H9 (cell line): Measurements from ENCODE around the gene CHORDC1. TPM values are rescaled to one million over a fixed set of nuclear protein-coding genes. Genes with fewer than 3 reads are reported as not detected.

Experiments
- DNase-seq: peaks from one replicate; pipeline ENCODE4 v3.0.0-alpha.2; 2017
- H2AFZ ChIP-seq: one replicate; pipeline ENCODE4 v1.6.1; 2013; ENCODE audit warnings: mild to moderate bottlenecking, low read length, control low read depth, moderate library complexity
- H2AK5ac ChIP-seq: 2 replicates; pipeline ENCODE4 v1.6.1; 2013; ENCODE audit warnings: low read length, control low read depth, mixed read lengths; ENCODE audit not compliant: insufficient read length
- H2BK120ac ChIP-seq: one replicate; pipeline ENCODE4 v1.6.1; 2013; ENCODE audit warnings: low read depth, mild to moderate bottlenecking, low read length, control low read depth, inconsistent platforms; ENCODE audit not compliant: poor library complexity, severe bottlenecking
- H2BK12ac ChIP-seq: 2 replicates; pipeline ENCODE4 v1.6.1; 2013; ENCODE audit warnings: low read length, control low read depth, mixed read lengths, low read depth; ENCODE audit not compliant: insufficient read length
- H2BK15ac ChIP-seq: 2 replicates; pipeline ENCODE4 v1.6.1; 2013; ENCODE audit warnings: low read depth, low read length, control low read depth
- H2BK20ac ChIP-seq: one replicate; pipeline ENCODE4 v1.6.1; 2013; ENCODE audit warnings: low read depth, mild to moderate bottlenecking, low read length, control low read depth, inconsistent platforms; ENCODE audit not compliant: poor library complexity, severe bottlenecking
- H2BK5ac ChIP-seq: 2 replicates; pipeline ENCODE4 v1.6.1; 2013; ENCODE audit warnings: low read length, control low read depth, mixed read lengths; ENCODE audit not compliant: insufficient read length
- H3K14ac ChIP-seq: 2 replicates; pipeline ENCODE4 v1.6.1; 2013; ENCODE audit warnings: low read length, control low read depth; ENCODE audit not compliant: insufficient read depth
- H3K18ac ChIP-seq: 2 replicates; pipeline ENCODE4 v1.6.1; 2013; ENCODE audit warnings: low read depth, mild to moderate bottlenecking, mixed read lengths, low read length, control low read depth; ENCODE audit not compliant: insufficient read length
- H3K23ac ChIP-seq: 2 replicates; pipeline ENCODE4 v1.6.1; 2013; ENCODE audit warnings: low read length, control low read depth, mixed read lengths, low read depth; ENCODE audit not compliant: insufficient read length
- H3K23me2 ChIP-seq: 2 replicates; pipeline ENCODE4 v1.6.1; 2013; ENCODE audit warnings: low read depth, mild to moderate bottlenecking, mixed read lengths, low read length, control low read depth; ENCODE audit not compliant: insufficient read length, poor library complexity, severe bottlenecking
- H3K27ac ChIP-seq: 2 replicates; pipeline ENCODE4 v1.5.1; 2013; ENCODE audit warnings: low read length, control low read depth, mixed read lengths, low read depth; ENCODE audit not compliant: insufficient read length
- H3K27me3 ChIP-seq: 2 replicates; pipeline ENCODE4 v1.6.1; 2013; ENCODE audit warnings: low read length, control low read depth, inconsistent platforms; ENCODE audit not compliant: insufficient read depth
- H3K4ac ChIP-seq: 2 replicates; pipeline ENCODE4 v1.6.1; 2013; ENCODE audit warnings: low read depth, mild to moderate bottlenecking, control low read depth, inconsistent platforms, low read length, moderate library complexity
- H3K4me1 ChIP-seq: 2 replicates; pipeline ENCODE4 v1.6.1; 2013; ENCODE audit warnings: low read length, control low read depth, inconsistent platforms; ENCODE audit not compliant: insufficient read depth
- H3K4me2 ChIP-seq: 2 replicates; pipeline ENCODE4 v1.6.1; 2013; ENCODE audit warnings: low read length, control low read depth, mixed read lengths; ENCODE audit not compliant: insufficient read length, insufficient read depth
- H3K56ac ChIP-seq: 2 replicates; pipeline ENCODE4 v1.6.1; 2013; ENCODE audit warnings: low read depth, mild to moderate bottlenecking, mixed read lengths, low read length, control low read depth; ENCODE audit not compliant: insufficient read length
- H3K79me1 ChIP-seq: 2 replicates; pipeline ENCODE4 v1.6.1; 2013; ENCODE audit warnings: low read depth, mild to moderate bottlenecking, moderate library complexity, low read length, control low read depth, inconsistent platforms; ENCODE audit not compliant: insufficient read depth, poor library complexity, severe bottlenecking
- H3K79me2 ChIP-seq: 2 replicates; pipeline ENCODE4 v1.6.1; 2013; ENCODE audit warnings: low read length, control low read depth, inconsistent platforms; ENCODE audit not compliant: insufficient read depth
- H3K9ac ChIP-seq: 2 replicates; pipeline ENCODE4 v1.6.1; 2013; ENCODE audit warnings: low read length, control low read depth, mixed read lengths; ENCODE audit not compliant: insufficient read length; ENCODE audit errors: extremely low read depth
- H3K9me3 ChIP-seq: one replicate; pipeline ENCODE4 v1.6.1; 2013; ENCODE audit warnings: low read depth, low read length, inconsistent platforms; ENCODE audit not compliant: control insufficient read depth
- H3T11ph ChIP-seq: one replicate; pipeline ENCODE4 v1.6.1; 2013; ENCODE audit warnings: mild to moderate bottlenecking, low read length, control low read depth, inconsistent platforms
- H4K20me1 ChIP-seq: one replicate; pipeline ENCODE4 v1.6.1; 2013; ENCODE audit not compliant: control insufficient read depth, insufficient read length, insufficient read depth
- H4K5ac ChIP-seq: 2 replicates; pipeline ENCODE4 v1.6.1; 2013; ENCODE audit warnings: low read depth, mild to moderate bottlenecking, mixed read lengths, low read length, control low read depth; ENCODE audit not compliant: insufficient read length
- H4K8ac ChIP-seq: replicated peaks from 2 replicates; pipeline ENCODE4 v1.6.1; 2013; ENCODE audit warnings: low read length, control low read depth, mixed read lengths, low read depth; ENCODE audit not compliant: insufficient read length
- H4K91ac ChIP-seq: 2 replicates; pipeline ENCODE4 v1.6.1; 2013; ENCODE audit warnings: low read depth, mild to moderate bottlenecking, moderate library complexity, mixed read lengths, low read length, control low read depth; ENCODE audit not compliant: insufficient read length
- H3K27ac Mint-ChIP-seq, 3 experiments: 2 replicates in 2 of 3; 3 replicates in 1 of 3; pipeline ENCODE4 v1.8.0; 2020 to 2021; ENCODE audit warnings: mixed read lengths in 3 of 3, mild to moderate bottlenecking in 1 of 3, moderate library complexity in 1 of 3
- H3K27me3 Mint-ChIP-seq: 2 replicates; pipeline ENCODE4 v1.8.0; 2021; ENCODE audit warnings: low read depth, mild to moderate bottlenecking, moderate library complexity, mixed read lengths
- H3K36me3 Mint-ChIP-seq, 3 experiments: 2 replicates in 2 of 3; 3 replicates in 1 of 3; pipeline ENCODE4 v1.8.0; 2020 to 2021; ENCODE audit warnings: low read depth in 3 of 3, mixed read lengths in 3 of 3; ENCODE audit not compliant: insufficient read depth in 1 of 3
- H3K4me1 Mint-ChIP-seq, 2 experiments: 2 replicates each; pipeline ENCODE4 v1.8.0; 2020; ENCODE audit warnings: mixed read lengths in 2 of 2
- H3K4me3 Mint-ChIP-seq, 2 experiments: 2 replicates in 1 of 2; 3 replicates in 1 of 2; pipeline ENCODE4 v1.8.0; 2020 to 2021; ENCODE audit warnings: mild to moderate bottlenecking in 2 of 2, mixed read lengths in 2 of 2, moderate library complexity in 1 of 2
- H3K9me3 Mint-ChIP-seq, 2 experiments: 2 replicates in 1 of 2; 3 replicates in 1 of 2; pipeline ENCODE4 v1.8.0; 2020; ENCODE audit warnings: mild to moderate bottlenecking in 2 of 2, mixed read lengths in 2 of 2, moderate library complexity in 1 of 2
- CTCF ChIP-seq: fragments of 200-600 bp; sonication (generic); conservative IDR thresholded peaks from 3 replicates; pipeline ENCODE4 v1.8.0; 2021; ENCODE audit warnings: antibody characterized with exemption, mild to moderate bottlenecking
- WGBS: extraction: QIAGEN DNeasy Blood & Tissue Kit; methylation state at CpG from one replicate; pipeline ENCODE4 v1.1.7; 2013; ENCODE audit warnings: missing lambda C conversion rate, low lambda C conversion rate, mixed read lengths; ENCODE audit not compliant: insufficient read length; ENCODE audit errors: extremely low coverage; 5-methylcytosine and 5-hydroxymethylcytosine counted together
- total RNA-seq: library from RNA; stranded (reverse); gene quantifications from 2 replicates; pipeline ENCODE4 v1.2.1, GENCODE V29; 2021

Gene CHORDC1
- total RNA-seq, 1 experiment from 2014 or later, result 77.7 TPM

- H3K27ac ChIP-seq, result no peak overlapping the region
- no peak overlapping the region for H2BK15ac ChIP-seq
- H3K79me1 ChIP-seq, result peaks cover 7% of the 10 kb centered on the region
- H4K91ac ChIP-seq, result no peak overlapping the region
- H3K18ac ChIP-seq, result no peak overlapping the region
- no peak overlapping the region for H4K5ac ChIP-seq
- H3K9ac ChIP-seq, result no peak overlapping the region
- peaks cover 37% of the 10 kb centered on the region; the same call in 1 of the 2 replicates for H3K79me2 ChIP-seq
- WGBS, result no CpG with 5 or more reads among the region's 5 CpGs
- no peaks in the 10 kb centered on the region for H4K20me1 ChIP-seq
- no peak overlapping the region for H4K8ac ChIP-seq
- DNase-seq, result no peak
- no peak overlapping the region for H2BK120ac ChIP-seq
- H3K4me2 ChIP-seq, result no peak overlapping the region
- no peak overlapping the region for H3K23ac ChIP-seq
- no peaks in the 10 kb centered on the region; the same call in 1 of the 2 replicates for H3K4me1 ChIP-seq
- H3K27me3 ChIP-seq, result no peaks in the 10 kb centered on the region
- peaks cover 3% of the 10 kb centered on the region for H3K23me2 ChIP-seq
- Mint-ChIP-seq H3K27ac (peak overlapping the region in 1 of 3 experiments; percentile 74; a peak in 3 of 7 replicates), H3K4me3 (no peak overlapping the region), H3K4me1 (peaks cover 41 to 42% of the 10 kb centered on the region in 2 experiments), H3K36me3 (peaks cover 32 to 50% (median 35%) of the 10 kb centered on the region in 3 experiments), H3K9me3 (peaks cover 5 to 12% of the 10 kb centered on the region in 2 experiments; a peak in 4 of 5 replicates), H3K27me3 (no peaks in the 10 kb centered on the region)
- no peak overlapping the region for H3K4ac ChIP-seq
- TF ChIP-seq CTCF, result no peak
- H2BK20ac ChIP-seq, result no peak overlapping the region
- H3K56ac ChIP-seq, result no peak overlapping the region
- no peak overlapping the region for H3T11ph ChIP-seq
- no peak overlapping the region for H2AK5ac ChIP-seq
- H3K9me3 ChIP-seq, result no peaks in the 10 kb centered on the region
- no peak overlapping the region for H2BK5ac ChIP-seq
- H2BK12ac ChIP-seq, result no peak overlapping the region
- H3K14ac ChIP-seq, result no peak overlapping the region
- no peak overlapping the region for H2AFZ ChIP-seq
These were observed 6.2 kb downstream of the CHORDC1 start for GRCh38 chr11:90216611-90217010.
